Measurements from ENCODE around the gene NPIPB6. TPM values are rescaled to one million over a fixed set of nuclear protein-coding genes. Genes with fewer than 3 reads are reported as not detected.

NPIPB6 gene
- total and polyA plus RNA-seq, 2 experiments from 2014 or later: 1.5 to 1.8 TPM

DNA sequence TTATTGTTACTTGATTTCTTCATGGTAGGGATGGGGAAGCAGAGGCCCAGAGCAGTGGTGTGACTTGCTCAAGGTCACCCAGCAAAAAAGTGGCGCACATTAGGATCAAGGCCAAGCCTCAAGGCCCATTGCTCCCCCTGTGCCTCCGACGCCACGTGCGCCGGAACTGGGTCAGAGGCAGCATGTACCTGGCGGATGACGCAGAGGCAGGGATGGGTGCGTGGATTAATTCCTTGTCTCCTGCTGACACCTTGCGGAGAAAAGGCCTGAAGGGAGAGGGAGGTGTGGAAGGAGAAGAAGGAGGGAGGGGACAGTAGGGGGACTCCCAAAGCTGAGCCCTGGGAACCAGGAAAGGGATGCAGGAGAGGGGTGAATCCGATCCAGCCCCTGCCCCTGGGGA lies 52.5 kb downstream of the NPIPB6 start:
- no peaks in the 10 kb centered on the region for H3F3A ChIP-seq (replicated peaks; ENCODE audit: low read depth)
- TF ChIP-seq, protein P1, sequence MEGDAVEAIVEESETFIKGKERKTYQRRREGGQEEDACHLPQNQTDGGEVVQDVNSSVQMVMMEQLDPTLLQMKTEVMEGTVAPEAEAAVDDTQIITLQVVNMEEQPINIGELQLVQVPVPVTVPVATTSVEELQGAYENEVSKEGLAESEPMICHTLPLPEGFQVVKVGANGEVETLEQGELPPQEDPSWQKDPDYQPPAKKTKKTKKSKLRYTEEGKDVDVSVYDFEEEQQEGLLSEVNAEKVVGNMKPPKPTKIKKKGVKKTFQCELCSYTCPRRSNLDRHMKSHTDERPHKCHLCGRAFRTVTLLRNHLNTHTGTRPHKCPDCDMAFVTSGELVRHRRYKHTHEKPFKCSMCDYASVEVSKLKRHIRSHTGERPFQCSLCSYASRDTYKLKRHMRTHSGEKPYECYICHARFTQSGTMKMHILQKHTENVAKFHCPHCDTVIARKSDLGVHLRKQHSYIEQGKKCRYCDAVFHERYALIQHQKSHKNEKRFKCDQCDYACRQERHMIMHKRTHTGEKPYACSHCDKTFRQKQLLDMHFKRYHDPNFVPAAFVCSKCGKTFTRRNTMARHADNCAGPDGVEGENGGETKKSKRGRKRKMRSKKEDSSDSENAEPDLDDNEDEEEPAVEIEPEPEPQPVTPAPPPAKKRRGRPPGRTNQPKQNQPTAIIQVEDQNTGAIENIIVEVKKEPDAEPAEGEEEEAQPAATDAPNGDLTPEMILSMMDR (conservative IDR thresholded peaks at IDR 0.05; ENCODE audit: low read depth in 2 of 2): peak in 1 of 2 experiments; percentile 29; a peak in 2 of 4 replicates
- TF ChIP-seq POLR2AphosphoS5 (IDR thresholded peaks at IDR 0.05; ENCODE audit: low read depth): no peak
- TF ChIP-seq, protein P2, sequence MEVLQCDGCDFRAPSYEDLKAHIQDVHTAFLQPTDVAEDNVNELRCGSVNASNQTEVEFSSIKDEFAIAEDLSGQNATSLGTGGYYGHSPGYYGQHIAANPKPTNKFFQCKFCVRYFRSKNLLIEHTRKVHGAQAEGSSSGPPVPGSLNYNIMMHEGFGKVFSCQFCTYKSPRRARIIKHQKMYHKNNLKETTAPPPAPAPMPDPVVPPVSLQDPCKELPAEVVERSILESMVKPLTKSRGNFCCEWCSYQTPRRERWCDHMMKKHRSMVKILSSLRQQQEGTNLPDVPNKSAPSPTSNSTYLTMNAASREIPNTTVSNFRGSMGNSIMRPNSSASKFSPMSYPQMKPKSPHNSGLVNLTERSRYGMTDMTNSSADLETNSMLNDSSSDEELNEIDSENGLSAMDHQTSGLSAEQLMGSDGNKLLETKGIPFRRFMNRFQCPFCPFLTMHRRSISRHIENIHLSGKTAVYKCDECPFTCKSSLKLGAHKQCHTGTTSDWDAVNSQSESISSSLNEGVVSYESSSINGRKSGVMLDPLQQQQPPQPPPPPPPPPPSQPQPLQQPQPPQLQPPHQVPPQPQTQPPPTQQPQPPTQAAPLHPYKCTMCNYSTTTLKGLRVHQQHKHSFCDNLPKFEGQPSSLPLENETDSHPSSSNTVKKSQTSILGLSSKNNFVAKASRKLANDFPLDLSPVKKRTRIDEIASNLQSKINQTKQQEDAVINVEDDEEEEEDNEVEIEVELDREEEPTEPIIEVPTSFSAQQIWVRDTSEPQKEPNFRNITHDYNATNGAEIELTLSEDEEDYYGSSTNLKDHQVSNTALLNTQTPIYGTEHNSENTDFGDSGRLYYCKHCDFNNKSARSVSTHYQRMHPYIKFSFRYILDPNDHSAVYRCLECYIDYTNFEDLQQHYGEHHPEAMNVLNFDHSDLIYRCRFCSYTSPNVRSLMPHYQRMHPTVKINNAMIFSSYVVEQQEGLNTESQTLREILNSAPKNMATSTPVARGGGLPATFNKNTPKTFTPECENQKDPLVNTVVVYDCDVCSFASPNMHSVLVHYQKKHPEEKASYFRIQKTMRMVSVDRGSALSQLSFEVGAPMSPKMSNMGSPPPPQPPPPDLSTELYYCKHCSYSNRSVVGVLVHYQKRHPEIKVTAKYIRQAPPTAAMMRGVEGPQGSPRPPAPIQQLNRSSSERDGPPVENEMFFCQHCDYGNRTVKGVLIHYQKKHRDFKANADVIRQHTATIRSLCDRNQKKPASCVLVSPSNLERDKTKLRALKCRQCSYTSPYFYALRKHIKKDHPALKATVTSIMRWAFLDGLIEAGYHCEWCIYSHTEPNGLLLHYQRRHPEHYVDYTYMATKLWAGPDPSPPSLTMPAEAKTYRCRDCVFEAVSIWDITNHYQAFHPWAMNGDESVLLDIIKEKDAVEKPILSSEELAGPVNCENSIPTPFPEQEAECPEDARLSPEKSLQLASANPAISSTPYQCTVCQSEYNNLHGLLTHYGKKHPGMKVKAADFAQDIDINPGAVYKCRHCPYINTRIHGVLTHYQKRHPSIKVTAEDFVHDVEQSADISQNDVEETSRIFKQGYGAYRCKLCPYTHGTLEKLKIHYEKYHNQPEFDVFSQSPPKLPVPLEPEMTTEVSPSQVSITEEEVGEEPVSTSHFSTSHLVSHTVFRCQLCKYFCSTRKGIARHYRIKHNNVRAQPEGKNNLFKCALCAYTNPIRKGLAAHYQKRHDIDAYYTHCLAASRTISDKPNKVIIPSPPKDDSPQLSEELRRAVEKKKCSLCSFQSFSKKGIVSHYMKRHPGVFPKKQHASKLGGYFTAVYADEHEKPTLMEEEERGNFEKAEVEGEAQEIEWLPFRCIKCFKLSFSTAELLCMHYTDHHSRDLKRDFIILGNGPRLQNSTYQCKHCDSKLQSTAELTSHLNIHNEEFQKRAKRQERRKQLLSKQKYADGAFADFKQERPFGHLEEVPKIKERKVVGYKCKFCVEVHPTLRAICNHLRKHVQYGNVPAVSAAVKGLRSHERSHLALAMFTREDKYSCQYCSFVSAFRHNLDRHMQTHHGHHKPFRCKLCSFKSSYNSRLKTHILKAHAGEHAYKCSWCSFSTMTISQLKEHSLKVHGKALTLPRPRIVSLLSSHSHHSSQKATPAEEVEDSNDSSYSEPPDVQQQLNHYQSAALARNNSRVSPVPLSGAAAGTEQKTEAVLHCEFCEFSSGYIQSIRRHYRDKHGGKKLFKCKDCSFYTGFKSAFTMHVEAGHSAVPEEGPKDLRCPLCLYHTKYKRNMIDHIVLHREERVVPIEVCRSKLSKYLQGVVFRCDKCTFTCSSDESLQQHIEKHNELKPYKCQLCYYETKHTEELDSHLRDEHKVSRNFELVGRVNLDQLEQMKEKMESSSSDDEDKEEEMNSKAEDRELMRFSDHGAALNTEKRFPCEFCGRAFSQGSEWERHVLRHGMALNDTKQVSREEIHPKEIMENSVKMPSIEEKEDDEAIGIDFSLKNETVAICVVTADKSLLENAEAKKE (CRISPR knock-in tag; IDR thresholded peaks at IDR 0.05): no peak
- TF ChIP-seq NANOG (IDR thresholded peaks at IDR 0.05; ENCODE audit: borderline replicate concordance): no peak
- TF ChIP-seq, protein P3, sequence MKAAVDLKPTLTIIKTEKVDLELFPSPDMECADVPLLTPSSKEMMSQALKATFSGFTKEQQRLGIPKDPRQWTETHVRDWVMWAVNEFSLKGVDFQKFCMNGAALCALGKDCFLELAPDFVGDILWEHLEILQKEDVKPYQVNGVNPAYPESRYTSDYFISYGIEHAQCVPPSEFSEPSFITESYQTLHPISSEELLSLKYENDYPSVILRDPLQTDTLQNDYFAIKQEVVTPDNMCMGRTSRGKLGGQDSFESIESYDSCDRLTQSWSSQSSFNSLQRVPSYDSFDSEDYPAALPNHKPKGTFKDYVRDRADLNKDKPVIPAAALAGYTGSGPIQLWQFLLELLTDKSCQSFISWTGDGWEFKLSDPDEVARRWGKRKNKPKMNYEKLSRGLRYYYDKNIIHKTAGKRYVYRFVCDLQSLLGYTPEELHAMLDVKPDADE (IDR thresholded peaks at IDR 0.05): no peak
- TF ChIP-seq, protein P4, sequence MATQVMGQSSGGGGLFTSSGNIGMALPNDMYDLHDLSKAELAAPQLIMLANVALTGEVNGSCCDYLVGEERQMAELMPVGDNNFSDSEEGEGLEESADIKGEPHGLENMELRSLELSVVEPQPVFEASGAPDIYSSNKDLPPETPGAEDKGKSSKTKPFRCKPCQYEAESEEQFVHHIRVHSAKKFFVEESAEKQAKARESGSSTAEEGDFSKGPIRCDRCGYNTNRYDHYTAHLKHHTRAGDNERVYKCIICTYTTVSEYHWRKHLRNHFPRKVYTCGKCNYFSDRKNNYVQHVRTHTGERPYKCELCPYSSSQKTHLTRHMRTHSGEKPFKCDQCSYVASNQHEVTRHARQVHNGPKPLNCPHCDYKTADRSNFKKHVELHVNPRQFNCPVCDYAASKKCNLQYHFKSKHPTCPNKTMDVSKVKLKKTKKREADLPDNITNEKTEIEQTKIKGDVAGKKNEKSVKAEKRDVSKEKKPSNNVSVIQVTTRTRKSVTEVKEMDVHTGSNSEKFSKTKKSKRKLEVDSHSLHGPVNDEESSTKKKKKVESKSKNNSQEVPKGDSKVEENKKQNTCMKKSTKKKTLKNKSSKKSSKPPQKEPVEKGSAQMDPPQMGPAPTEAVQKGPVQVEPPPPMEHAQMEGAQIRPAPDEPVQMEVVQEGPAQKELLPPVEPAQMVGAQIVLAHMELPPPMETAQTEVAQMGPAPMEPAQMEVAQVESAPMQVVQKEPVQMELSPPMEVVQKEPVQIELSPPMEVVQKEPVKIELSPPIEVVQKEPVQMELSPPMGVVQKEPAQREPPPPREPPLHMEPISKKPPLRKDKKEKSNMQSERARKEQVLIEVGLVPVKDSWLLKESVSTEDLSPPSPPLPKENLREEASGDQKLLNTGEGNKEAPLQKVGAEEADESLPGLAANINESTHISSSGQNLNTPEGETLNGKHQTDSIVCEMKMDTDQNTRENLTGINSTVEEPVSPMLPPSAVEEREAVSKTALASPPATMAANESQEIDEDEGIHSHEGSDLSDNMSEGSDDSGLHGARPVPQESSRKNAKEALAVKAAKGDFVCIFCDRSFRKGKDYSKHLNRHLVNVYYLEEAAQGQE (IDR thresholded peaks at IDR 0.05; ENCODE audit: unreplicated experiment): no peak
- TF ChIP-seq ZNF114 (CRISPR knock-in tag; IDR thresholded peaks at IDR 0.05): no peak
- no peak for TF ChIP-seq EZH2phosphoT487 (IDR thresholded peaks at IDR 0.05; ENCODE audit: unreplicated experiment)
- no peak overlapping the region for H2AFZ ChIP-seq
- Mint-ChIP-seq H3K4me3 (no peak overlapping the region), H3K27ac (no peak overlapping the region), H3K36me3 (ENCODE audit: low read depth) (peaks cover 41% of the 10 kb centered on the region), H3K9me3 (no peaks in the 10 kb centered on the region; the same call in 2 of the 3 replicates), H3K4me1 (no peaks in the 10 kb centered on the region; the same call in 2 of the 3 replicates), H3K27me3 (ENCODE audit: insufficient read depth, low read depth, poor library complexity) (peaks cover 7% of the 10 kb centered on the region)
- no peak overlapping the region for H3K4me3 ChIP-seq
- H3K4me2 ChIP-seq: no peak overlapping the region
- H3K79me2 ChIP-seq (replicated peaks; ENCODE audit: insufficient read depth): peaks cover 35% of the 10 kb centered on the region
- no peaks in the 10 kb centered on the region for H3K36me3 ChIP-seq (ENCODE audit: insufficient read depth)
- no peaks in the 10 kb centered on the region for H3K27me3 ChIP-seq (ENCODE audit: insufficient read depth)
- no peak for DNase-seq (ENCODE audit: low spot score)
- no peaks in the 10 kb centered on the region for H3K9me2 ChIP-seq (ENCODE audit: insufficient read depth)
- no peak for ATAC-seq
- H4K20me1 ChIP-seq (replicated peaks; ENCODE audit: insufficient read depth): peaks cover 8% of the 10 kb centered on the region; the same call in 1 of the 2 replicates
- no peaks in the 10 kb centered on the region for H3K4me1 ChIP-seq (ENCODE audit: insufficient read depth)
- H3K27ac ChIP-seq (ENCODE audit: low read depth): no peak overlapping the region
